ENCODE results near the gene UNC80.
A peak's percentile ranks its signal among the peaks of the same experiment; 100 is the strongest.
"Not testable (repeated sequence)": the region's sequence is repeated elsewhere in the genome, so short reads cannot be mapped to it uniquely, and the experiment has no call there.

The UNC80 gene, protein sequence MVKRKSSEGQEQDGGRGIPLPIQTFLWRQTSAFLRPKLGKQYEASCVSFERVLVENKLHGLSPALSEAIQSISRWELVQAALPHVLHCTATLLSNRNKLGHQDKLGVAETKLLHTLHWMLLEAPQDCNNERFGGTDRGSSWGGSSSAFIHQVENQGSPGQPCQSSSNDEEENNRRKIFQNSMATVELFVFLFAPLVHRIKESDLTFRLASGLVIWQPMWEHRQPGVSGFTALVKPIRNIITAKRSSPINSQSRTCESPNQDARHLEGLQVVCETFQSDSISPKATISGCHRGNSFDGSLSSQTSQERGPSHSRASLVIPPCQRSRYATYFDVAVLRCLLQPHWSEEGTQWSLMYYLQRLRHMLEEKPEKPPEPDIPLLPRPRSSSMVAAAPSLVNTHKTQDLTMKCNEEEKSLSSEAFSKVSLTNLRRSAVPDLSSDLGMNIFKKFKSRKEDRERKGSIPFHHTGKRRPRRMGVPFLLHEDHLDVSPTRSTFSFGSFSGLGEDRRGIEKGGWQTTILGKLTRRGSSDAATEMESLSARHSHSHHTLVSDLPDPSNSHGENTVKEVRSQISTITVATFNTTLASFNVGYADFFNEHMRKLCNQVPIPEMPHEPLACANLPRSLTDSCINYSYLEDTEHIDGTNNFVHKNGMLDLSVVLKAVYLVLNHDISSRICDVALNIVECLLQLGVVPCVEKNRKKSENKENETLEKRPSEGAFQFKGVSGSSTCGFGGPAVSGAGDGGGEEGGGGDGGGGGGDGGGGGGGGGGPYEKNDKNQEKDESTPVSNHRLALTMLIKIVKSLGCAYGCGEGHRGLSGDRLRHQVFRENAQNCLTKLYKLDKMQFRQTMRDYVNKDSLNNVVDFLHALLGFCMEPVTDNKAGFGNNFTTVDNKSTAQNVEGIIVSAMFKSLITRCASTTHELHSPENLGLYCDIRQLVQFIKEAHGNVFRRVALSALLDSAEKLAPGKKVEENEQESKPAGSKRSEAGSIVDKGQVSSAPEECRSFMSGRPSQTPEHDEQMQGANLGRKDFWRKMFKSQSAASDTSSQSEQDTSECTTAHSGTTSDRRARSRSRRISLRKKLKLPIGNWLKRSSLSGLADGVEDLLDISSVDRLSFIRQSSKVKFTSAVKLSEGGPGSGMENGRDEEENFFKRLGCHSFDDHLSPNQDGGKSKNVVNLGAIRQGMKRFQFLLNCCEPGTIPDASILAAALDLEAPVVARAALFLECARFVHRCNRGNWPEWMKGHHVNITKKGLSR (N-terminal part only)
- 0 to 9.9 (median 0.61) reads per million in 17 experiments for total RNA-seq

DNA sequence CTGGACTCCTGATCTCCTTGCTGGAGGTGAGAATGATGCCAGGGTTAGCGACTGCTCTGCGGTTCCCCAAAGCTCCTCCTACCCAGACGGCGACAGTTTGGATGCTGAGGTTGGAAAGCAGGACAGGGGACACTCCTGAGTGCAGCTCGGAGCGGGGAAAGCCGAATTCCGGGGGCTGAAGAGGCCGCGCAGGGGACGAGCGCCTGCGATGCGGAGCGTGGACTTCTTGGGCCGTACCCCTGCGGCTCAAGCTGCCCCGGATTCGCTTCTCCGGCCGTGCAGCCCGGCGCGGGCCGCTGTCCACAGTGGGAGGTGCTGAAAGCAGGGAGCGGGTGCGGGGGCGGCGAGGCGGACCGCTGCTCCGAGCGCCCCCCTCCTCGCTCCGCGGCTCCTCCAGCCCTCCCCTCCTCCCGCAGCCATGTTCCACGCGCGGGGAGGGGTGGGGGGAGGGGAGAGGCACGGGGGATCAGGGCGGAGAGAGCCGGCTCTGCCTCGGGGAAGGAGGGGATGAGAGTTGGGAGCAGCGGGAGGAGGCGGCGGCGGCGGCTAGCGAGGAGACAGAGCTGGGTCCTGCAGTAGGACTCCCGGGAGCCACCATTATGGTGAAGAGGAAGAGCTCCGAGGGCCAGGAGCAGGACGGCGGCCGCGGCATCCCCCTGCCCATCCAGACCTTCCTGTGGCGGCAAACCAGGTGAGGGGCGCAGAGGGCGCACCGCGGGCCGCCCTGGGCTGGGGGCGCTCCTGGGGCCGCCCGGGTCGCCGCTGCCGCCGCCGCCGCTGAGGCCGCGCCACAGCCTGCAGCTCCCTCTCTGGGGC, at the start of gene UNC80:
TSS of gene UNC80 (plus strand) at position 359 of the 816 bp plus-strand sequence. CDS start at position 600, 241 bp downstream.
- peak; percentile 37 to 72 (median 48) for DNase-seq

DNA sequence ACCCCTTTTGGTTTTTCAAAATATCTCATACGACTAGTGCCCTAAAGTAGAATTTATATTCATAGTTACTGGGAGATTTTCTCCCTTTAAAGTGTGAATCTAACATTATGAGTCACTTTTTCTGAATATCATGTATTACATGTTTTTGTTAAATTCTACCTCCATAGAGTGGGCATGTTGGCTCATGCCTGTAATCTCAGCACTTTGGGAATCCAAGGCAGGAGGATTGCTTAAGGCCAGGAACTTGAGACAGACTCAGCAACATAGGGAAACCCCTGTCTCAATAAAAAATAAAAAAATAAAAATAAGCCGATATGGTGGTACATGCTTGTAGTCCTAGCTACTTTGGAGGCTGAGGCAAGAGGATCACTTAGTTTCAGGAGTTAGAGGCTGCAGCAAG, 45.3 kb upstream of the UNC80 start:
- DNase-seq: no peak

DNA sequence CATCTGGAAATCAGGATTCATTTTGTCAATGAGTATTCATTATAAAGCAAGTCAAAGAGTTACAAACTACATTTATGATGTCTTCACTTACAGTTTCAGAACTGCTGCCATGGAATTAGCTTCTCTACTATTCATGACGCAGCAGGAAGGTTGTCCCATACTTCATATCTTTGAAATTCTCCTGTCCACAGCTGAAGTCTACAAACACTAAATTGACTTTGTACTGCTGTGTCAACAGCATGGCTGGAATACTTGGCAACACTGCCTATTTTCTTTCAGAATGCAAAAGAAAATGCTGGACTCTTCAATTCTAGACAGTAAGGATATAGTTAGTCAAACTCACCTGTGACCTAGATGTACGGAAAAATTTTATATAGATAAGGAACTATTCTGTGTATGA, 44.6 kb upstream of the UNC80 start:
- DNase-seq: no peak

DNA sequence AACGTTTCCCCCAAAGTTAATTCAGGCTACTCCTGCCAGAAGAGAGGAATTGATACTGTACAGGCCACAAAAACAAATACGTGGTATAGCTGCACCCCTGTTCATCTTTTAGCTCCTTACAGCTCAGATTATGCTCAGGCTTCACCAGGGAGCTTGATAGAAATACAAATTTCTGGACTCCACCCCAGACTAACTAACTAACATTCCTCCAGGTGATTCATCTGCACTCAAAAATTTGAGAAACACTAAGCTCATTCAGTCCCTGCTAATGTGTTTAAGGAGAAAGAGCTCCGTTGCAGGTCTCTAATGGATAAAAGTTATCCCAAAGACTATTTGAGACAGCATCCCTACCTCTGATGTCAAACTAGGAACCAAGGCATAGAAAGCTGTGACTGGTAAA, 36.8 kb upstream of the UNC80 start:
- DNase-seq: no peak

DNA sequence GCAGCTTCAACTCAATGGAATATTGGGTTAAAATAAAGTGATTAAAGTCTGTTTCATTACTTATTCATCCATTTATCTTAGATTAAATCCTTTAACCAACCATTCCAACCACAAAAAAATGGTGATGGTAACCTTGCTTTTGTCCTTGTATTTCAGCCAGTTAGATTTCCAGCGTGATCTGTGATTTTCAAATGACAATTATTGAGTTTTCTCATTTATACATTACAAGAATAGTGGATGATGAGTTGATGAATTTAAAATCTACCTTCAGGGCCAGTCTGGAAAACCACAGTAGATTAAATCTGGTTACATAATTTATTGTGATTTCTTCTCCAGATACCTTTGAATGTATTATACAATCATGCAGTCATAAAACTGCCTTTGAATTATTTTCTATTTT, 29.7 kb upstream of the UNC80 start:
- DNase-seq: no peak

DNA sequence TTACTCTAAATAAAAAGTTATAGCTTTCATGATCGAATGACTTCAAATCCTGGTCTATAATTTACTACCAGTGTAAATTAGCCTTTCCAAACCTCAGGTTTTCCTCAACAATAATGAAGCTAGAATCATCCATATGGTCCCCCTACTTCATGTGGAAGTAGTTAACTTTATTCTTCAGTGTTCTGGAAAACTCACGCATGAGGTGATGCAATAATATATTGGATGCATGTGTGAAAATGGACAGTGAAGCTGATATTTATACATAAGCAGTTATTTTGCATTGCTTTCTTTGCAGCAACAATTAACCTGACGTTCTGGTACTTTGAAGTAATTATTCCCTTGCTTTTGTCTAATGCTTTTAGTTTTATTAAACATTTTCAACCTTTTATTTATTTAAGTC, 18.6 kb upstream of the UNC80 start:
- DNase-seq: no peak

DNA sequence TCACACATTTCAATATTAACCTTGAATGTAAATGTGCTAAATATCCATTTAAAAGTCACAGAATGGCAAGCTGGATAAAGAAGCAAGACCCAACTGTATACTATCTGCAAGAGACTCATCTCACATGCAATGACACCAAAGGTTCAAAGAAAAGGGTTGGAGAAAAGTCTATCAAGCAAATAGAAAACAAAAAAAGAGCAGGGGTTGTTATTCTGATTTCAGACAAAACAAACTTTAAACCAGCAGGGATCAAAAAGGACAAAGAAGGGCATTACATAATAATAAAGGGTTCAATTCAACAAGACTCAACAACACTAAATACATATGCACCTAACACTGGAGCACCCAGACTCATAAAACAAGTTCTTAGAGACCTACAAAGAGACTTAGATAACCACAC, 14.5 kb upstream of the UNC80 start:
- no peak for DNase-seq

DNA sequence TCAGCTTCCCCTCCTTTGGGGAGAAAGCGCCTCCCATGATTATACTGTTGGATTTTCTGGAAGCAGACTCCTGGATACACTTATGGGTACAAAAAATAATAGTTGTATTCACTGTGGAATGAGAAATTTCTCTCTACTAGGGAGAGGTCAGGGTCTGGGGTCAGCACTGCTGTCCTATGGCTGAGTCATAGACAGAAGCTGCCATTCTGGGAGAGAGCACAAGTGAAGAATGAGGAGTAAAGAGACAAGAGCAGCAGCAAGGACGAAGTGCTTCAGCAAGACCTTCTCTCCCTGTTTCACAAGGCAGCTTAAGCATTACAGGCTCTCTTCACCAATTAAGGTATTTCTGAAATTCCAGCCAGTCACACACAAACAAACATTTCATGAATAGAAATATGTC, 10.1 kb upstream of the UNC80 start:
- DNase-seq: no peak

DNA sequence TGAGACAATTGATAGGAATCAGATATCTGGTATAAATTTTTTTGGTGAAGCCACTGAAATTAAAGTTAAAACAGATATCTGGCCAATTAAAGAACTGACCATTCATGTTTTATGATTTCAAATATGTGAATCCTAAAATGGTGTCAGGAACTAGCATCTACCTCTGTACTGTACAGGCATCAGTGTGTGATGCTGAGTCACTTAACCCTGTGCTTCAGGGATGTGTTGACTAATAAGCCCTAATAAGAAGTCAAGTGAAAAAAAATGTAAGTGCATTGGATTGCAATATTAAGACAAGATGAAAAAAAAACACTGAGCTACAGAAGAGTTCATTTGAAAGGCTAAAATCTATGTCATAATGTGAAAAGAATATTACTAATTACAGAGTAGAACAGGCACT, 9.1 kb upstream of the UNC80 start:
- no peak for DNase-seq

DNA sequence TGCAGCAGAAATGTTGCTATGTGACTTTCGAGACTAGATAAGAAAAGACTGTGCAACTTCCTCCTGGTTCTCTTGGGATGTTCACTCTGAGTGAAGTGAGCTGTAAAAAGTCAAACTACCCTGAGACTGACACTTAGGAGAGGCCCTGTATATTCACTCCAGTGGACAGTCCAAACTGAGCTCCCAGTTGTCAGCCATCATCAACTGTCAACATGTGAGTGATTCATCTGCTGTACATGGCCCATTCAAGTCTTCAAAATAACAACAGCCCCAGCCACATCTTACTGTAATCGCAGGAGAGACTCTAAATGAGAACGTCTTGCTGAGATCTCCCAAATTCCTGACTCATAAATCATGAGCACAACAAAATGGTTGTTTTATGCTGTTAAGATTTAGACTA, 8.5 kb upstream of the UNC80 start:
- no peak for DNase-seq

DNA sequence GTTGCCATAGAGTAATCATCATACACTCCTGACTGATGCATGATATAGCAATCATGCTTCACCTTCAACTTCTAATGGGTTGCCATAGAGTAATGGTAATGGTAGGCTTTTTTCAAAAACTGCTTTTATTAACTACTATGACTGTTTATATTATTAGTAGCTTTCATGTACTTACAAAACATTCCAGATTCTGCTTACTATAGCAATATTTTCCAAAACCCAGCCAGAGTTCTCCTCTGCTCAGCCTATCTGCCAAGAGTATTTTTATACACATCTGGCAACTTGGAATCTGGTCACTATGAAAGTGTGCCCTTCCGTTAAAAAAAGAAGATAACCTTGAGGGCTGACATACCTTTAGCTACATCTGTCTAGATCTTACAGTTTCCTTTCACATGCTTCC, 5.0 kb upstream of the UNC80 start:
- DNase-seq: no peak

DNA sequence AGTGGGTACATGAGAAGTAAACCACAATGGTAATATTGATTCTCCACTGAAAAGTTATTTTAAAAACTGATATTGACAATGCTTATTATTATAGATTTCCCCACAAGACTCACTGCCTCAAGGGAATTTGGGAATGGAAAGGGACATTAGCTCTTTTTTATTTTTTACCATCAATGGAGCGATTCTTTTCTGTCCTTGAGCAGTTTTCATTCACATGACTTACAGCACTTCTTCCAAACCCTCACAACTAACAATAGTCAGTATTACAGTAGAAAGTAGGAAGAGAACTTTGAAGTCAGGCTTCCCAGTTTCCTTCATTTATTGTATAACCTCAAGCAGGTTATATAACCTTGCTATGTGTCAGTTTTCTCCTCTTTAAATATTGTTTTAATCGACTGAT, 4.3 kb upstream of the UNC80 start:
- no peak for DNase-seq

DNA sequence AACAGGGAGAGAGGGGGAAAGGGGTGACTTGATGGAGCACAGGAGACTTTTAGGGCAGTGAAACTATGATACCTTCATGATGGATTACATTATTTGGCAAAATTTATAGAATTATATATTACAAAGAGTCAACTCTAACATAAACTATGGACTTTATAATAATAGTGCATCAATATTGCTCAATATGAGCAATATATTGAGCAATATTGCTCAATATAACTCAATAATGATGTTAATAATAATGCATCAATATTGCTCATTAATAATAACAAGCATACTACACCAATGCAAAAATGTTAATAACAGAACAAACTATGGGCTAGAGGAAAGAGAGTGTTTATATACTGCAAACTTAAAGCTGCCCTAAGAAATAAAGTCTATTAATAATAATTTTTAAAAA, 3.1 kb upstream of the UNC80 start:
- DNase-seq: no peak

DNA sequence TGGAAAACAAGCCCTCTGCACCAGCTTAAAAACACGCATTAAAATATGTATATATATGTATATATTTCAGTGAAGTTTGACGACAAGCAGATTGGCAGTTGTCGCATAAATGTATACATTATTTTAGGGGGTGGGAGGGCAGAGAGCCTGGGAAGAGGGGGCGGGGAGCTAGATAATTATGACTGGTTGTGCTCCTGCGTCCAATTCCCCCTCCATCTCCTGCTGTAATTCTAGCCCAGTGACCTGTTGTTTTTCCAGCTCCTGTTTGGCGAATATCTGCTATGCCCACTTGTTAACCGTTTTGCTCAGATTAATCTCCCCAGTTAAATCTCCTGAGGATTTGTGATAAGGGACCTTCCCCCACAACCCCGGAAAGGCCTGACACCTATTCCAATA, 656 bp downstream of the UNC80 start:
- no peak for DNase-seq

DNA sequence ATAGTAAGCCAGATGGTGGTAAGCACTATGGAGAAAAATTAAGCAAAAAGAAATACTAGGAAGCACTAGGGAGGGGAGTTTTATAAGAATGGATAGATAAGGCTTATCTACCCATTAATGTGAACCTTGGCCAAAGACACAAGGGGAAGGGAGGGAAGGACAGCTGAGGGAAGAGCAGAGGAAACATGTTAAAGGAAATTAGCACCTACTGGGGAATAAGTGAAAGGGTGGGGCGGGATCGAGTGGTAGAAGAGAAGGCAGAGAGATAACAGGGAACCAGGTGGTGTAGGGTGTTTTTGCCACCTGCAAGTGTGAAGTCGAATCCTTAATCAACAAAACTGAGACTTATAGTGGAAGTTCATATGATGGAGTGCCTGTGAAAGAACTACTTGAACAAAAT, 1.7 kb downstream of the UNC80 start:
- DNase-seq: no peak

DNA sequence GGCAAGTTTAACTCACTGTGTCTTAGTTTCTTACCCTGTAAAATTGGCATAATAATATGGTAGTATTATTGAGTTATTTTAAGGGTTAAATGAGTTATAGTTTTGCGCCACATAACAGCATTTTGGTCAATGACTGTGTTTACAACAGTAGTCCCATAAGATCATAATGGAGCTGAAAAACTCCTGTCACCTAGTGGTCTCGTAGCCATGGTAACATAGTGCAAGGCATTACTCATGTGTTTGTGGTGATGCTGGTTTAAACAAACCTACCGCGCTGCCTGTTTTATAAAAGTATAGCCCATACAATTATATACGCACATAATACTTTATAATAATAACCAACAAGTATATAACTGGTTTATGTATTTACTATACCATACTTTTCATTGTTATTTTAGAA, 15.8 kb downstream of the UNC80 start:
- DNase-seq: no peak

DNA sequence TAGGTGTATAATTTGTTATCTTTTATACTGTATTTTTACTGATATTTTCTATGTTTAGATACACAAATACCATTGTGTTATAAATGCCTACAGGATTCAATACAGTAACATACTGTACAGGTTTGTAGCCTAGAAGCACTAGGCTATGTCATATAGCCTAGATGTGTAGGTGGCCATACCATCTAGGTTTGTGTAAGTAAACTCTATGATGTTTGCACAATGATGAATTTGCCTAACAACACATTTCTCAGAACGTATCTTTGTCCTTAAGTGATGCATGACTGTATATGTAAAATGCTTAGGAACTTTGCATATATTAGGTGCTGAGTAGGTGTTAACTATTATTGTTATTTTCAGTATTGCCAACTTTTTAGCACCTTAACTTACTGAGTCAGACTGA, 17.3 kb downstream of the UNC80 start:
- no peak for DNase-seq

DNA sequence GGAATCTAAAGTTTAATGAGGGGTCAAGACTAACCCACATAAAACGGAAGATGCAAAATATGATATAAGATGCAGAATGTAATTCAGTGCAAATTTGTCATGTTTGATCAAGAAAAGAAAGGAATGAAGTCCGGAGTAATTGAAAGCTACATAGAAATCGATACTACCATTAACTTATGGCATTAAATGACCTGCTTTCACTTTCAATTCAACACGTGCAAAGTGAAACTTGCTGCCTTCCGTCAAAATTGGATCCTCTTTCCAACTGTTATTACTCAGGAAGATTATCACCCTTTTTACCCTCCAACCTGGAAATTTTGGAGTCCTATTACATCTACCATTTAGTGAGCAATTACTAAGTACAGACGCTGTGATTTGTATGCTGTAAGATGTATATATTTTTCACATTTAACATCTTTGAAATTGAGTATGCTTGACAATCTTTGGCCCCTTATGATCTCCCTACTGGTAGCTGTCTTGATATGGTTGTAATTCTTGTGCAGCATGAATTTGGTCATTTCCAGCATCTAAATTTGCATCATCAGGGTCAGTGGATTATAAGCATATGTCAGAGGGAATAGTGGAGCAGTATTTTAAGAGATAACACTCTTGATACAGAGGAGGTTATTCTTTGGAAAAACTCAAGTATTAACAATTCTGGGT, 18.6 kb downstream of the UNC80 start:
- DNase-seq: peak in 1 of 4 experiments; percentile 3

DNA sequence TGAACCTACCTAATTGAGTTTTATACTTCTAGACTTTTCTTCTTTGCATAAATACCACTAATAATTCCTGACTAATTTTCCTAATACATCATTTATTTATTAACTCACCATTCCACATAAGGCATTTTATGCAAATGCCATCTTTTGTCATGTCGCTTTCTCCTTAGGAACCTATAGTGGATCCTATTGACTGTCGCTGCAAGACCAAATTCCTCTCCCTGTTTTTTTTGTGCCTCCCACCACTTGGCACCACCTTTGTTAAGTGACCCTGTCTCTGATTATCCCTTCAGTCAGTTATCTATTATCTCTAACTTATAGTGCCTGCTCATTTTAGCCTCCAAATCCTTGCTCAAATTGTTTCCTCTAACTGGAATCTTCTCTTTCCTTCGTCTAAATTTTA, 19.5 kb downstream of the UNC80 start:
- DNase-seq: no peak

DNA sequence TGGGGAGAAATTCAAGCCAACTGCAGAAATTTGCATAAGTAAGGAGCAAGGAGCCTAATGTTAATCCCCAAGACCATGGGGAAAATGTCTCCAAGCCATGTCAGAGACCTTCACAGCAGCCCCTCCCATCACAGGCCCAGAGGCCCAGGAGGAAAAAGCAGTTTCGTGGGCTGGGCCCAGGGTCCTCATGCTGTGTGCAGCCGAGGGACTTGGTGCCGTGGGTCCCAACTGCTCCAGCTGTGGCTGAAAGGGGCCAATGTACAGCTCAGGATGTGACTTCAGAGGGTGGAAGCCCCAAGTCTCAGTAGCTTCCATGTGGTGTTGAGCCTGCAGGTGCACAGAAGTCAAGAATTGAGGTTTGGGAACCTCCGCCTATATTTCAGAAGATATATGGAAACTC, 23.8 kb downstream of the UNC80 start:
- DNase-seq: not testable (repeated sequence)

DNA sequence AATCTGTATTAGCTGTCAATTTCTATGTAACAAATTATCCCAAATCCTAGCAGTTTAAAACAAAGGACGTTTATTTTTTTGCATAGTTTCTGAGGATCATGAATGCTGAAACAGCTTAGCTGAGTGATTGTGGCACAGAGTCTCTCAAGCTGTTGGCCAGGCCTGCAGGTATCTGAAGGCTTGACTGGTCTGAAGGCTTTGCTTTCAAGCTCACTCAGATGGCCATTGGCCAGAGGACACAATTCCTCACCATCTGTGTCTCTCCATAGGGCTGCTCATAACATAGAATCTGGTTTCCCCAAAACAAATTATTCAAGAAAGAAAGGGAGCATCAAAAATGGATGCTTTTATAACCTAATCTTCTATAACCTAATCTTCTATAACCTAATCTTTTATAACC, 33.7 kb downstream of the UNC80 start:
- no peak for DNase-seq

DNA sequence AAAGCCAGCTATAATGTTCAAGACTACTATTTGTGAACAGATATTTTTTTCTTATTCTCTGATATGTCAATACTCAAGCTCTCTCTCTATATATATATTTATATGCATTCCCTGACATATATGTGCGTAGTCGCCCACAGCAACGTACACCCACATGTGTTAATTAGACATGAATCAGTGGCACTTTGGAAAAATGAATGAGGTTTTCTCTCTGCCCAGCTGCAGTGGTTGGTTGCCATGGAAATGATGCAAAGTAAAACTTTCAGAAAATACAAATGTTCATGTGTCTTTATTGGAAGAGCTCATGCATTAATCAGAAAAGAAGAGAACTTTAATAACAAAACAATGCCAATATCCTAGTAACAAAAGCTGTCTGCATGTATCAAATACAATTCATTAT, 34.7 kb downstream of the UNC80 start:
- DNase-seq: no peak

All from suppressor macrophage (primary cell).